ENCODE results near the gene GZMH.
"Not testable (repeated sequence)": the region's sequence is repeated elsewhere in the genome, so short reads cannot be mapped to it uniquely, and the experiment has no call there.

The GZMH gene, protein sequence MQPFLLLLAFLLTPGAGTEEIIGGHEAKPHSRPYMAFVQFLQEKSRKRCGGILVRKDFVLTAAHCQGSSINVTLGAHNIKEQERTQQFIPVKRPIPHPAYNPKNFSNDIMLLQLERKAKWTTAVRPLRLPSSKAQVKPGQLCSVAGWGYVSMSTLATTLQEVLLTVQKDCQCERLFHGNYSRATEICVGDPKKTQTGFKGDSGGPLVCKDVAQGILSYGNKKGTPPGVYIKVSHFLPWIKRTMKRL

DNA sequence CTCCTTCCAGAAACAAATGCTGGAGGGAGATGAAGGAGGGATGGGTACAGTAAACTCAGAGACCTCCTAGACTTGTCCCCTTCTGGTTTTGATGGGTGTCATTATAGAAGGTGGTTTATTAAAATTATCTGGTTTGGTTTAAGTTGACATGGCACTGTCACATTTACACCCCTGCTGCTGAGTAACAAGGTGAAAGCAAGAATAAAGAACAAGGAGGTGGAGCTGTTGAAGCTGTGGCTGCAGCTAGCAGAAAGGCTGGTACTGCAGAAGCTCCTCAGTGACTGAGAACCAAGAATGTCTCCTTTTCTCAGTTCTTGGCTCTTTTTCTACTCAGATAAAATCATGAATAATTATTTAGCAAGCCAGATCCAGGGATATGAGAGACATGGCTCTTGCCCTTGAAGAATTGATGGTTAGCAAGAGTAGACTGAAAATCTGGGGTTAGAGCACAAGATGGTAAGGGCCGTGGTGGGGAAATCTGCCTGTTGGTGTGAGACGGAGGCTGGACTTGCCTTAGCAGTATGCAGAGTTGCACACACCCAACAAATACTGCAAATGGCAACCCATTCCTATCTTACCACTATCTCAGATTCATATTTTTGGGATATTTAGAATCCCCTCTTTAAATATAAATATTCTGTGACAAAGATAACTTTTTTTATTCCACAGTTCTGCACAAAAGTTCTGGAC, at the start of gene GZMH:
Gene GZMH, minus strand, starts transcription at position 31 of the 690 bp plus-strand sequence. CDS start 72 bp downstream, outside the sequence.
- Histone ChIP-seq H3K27ac (ENCODE audit: low read depth, low read length) (no peak within 1 kb of the TSS), H3K9me3 (ENCODE audit: control insufficient read depth, insufficient read depth, low read length) (no peaks in the 10 kb centered on the region), H3K4me1 (ENCODE audit: control insufficient read depth, insufficient read depth, low read length) (no peaks in the 10 kb centered on the region), H3K36me3 (ENCODE audit: control insufficient read depth, insufficient read depth, low read length) (no peaks in the 10 kb centered on the region), H3K27me3 (ENCODE audit: control insufficient read depth, insufficient read depth, low read length) (no peaks in the 10 kb centered on the region), H3K4me3 (ENCODE audit: low read depth, low read length) (no peak within 1 kb of the TSS), H3K9ac (ENCODE audit: low read depth, low read length) (no peak within 1 kb of the TSS)

DNA sequence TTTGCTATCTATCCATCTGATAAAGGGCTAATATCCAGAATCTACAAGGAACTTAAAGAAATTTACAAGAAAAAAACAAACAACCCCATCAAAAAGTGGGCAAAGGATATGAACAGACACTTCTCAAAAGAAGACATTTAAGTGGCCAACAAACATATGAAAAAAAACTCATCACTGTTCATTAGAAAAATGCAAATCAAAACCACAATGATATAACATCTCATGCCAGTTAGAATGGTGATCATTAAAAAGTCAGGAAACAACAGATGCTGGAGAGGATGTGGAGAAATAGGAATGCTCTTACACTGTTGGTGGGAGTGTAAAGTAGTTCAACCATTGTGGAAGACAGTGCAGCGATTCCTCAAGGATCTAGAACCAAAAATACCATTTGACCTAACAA, 38.9 kb upstream of the GZMH start:
- not testable (repeated sequence) for H3K36me3 ChIP-seq (ENCODE audit: control insufficient read depth, insufficient read depth, low read length); H3K27me3 ChIP-seq (ENCODE audit: control insufficient read depth, insufficient read depth, low read length); H3K27ac ChIP-seq (ENCODE audit: low read depth, low read length); H3K9me3 ChIP-seq (ENCODE audit: control insufficient read depth, insufficient read depth, low read length); H3K4me1 ChIP-seq (ENCODE audit: control insufficient read depth, insufficient read depth, low read length); H3K4me3 ChIP-seq (ENCODE audit: low read depth, low read length); H3K9ac ChIP-seq (ENCODE audit: low read depth, low read length)

DNA sequence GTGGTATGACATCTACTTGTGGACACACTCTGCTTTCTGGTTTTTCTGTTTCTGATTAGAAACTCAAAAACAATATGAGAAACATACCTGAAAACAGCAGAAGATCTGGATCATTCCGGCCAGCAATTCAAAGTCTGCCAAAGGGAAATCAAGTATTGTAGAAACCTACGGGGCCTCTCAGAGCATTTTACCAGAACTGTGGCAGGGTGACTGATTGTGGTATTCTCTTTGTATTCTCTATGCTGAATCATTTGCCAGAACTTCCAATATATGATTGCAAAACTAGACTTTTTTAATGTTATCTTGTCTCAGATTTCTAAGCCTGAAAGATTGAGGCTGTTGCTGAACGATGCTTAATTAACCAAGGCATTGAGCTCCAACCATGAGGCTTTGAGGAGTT, 30.4 kb upstream of the GZMH start:
- no peak overlapping the region for H3K9ac ChIP-seq (ENCODE audit: low read depth, low read length)
- no peak overlapping the region for H3K4me3 ChIP-seq (ENCODE audit: low read depth, low read length)
- H3K4me1 ChIP-seq (ENCODE audit: control insufficient read depth, insufficient read depth, low read length): no peaks in the 10 kb centered on the region
- H3K9me3 ChIP-seq (ENCODE audit: control insufficient read depth, insufficient read depth, low read length): no peaks in the 10 kb centered on the region
- no peak overlapping the region for H3K27ac ChIP-seq (ENCODE audit: low read depth, low read length)
- no peaks in the 10 kb centered on the region for H3K27me3 ChIP-seq (ENCODE audit: control insufficient read depth, insufficient read depth, low read length)
- no peaks in the 10 kb centered on the region for H3K36me3 ChIP-seq (ENCODE audit: control insufficient read depth, insufficient read depth, low read length)

DNA sequence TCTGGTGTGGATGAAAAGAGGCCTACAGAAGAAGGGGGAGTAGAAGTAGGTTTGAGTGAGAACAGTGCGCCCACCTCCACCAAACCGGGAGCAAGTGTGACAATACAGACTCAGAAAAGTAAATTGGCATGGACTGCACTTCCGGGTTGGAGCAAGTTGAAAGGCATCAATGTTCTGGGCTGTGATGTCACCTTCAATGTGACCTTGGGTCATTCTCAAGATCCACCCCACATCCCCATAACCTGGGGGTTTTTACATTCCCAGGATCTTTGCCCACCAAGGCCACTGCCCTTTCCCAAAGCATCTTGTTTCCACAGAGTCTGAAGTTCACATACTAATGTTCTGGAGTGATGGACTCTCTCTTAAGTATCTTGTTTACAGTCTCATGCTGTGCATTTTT, 29.8 kb upstream of the GZMH start:
- no peaks in the 10 kb centered on the region for H3K27me3 ChIP-seq (ENCODE audit: control insufficient read depth, insufficient read depth, low read length)
- H3K9me3 ChIP-seq (ENCODE audit: control insufficient read depth, insufficient read depth, low read length): no peaks in the 10 kb centered on the region
- H3K27ac ChIP-seq (ENCODE audit: low read depth, low read length): no peak overlapping the region
- H3K36me3 ChIP-seq (ENCODE audit: control insufficient read depth, insufficient read depth, low read length): no peaks in the 10 kb centered on the region
- H3K9ac ChIP-seq (ENCODE audit: low read depth, low read length): no peak overlapping the region
- H3K4me1 ChIP-seq (ENCODE audit: control insufficient read depth, insufficient read depth, low read length): no peaks in the 10 kb centered on the region
- no peak overlapping the region for H3K4me3 ChIP-seq (ENCODE audit: low read depth, low read length)

DNA sequence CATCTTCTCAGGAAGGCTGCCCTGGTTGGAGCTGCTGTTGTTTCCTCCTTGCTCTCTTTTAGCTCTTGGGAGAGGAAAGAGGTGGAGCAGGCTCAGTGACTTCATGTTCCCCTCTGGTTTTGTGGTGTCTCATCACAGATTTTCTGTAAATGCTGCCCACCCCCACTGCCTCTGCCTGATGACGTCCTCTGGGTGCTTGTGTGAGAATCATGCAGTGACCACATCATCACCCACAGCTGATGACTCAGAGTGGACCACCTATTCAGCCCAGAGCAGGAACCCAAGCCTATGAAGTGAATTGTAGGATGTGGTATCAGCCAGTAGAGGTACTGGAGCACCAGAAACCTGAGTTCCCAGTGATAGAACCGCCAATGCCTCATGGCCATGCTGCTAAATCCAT, 24.7 kb upstream of the GZMH start, which contains the start of gene GZMB:
Gene GZMB, minus strand, starts transcription at position 33 of the 400 bp plus-strand sequence. Its CDS starts 30 bp downstream, at position 3.
- H3K9ac ChIP-seq (ENCODE audit: low read depth, low read length): no peak within 1 kb of the TSS
- H3K27ac ChIP-seq (ENCODE audit: low read depth, low read length): no peak within 1 kb of the TSS
- no peak within 1 kb of the TSS for H3K4me3 ChIP-seq (ENCODE audit: low read depth, low read length)
- no peaks in the 10 kb centered on the region for H3K27me3 ChIP-seq (ENCODE audit: control insufficient read depth, insufficient read depth, low read length)
- no peaks in the 10 kb centered on the region for H3K9me3 ChIP-seq (ENCODE audit: control insufficient read depth, insufficient read depth, low read length)
- H3K36me3 ChIP-seq (ENCODE audit: control insufficient read depth, insufficient read depth, low read length): no peaks in the 10 kb centered on the region
- H3K4me1 ChIP-seq (ENCODE audit: control insufficient read depth, insufficient read depth, low read length): no peaks in the 10 kb centered on the region

DNA sequence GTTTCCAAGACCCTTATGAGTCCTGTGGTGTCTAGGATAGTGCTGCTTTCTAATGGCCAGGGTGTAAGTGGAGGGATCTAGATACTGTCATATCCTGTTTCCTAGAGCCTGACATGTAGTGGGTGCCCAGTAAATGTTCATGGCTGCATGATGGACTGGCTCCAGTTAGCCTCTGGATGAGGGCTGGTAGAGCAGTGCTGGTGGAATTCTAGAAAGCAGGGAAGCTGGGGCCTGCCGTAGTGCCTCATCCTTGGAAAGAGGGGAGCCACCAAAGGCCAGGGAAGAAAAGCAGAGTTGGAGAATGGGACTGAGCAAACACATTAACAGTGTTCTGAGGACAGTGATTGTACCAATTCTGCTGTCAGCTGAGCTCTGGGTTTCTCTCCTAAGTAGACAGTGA, 23.9 kb upstream of the GZMH start:
- Histone ChIP-seq H3K9me3 (ENCODE audit: control insufficient read depth, insufficient read depth, low read length) (no peaks in the 10 kb centered on the region), H3K27ac (ENCODE audit: low read depth, low read length) (no peak overlapping the region), H3K9ac (ENCODE audit: low read depth, low read length) (no peak overlapping the region), H3K36me3 (ENCODE audit: control insufficient read depth, insufficient read depth, low read length) (no peaks in the 10 kb centered on the region), H3K4me3 (ENCODE audit: low read depth, low read length) (no peak overlapping the region), H3K27me3 (ENCODE audit: control insufficient read depth, insufficient read depth, low read length) (no peaks in the 10 kb centered on the region), H3K4me1 (ENCODE audit: control insufficient read depth, insufficient read depth, low read length) (no peaks in the 10 kb centered on the region)

DNA sequence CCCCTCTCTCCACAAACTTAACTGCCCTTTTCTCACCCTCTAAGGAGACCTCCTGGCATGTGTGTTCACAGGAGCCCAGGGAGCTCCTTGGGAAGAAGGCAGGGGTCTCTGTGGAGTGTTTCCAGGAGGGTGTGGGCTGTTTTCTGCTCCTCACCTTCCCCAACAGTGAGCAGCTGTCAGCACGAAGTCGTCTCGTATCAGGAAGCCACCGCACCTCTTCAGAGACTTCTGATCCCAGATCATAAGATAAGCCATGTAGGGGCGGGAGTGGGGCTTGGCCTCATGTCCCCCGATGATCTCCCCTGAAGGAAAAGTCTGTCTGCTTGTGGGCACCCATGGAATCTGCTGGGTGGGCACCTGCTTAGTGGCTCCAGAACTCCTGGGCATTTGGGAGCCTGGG, 23.3 kb upstream of the GZMH start:
- no peaks in the 10 kb centered on the region for H3K27me3 ChIP-seq (ENCODE audit: control insufficient read depth, insufficient read depth, low read length)
- no peak overlapping the region for H3K27ac ChIP-seq (ENCODE audit: low read depth, low read length)
- H3K4me3 ChIP-seq (ENCODE audit: low read depth, low read length): no peak overlapping the region
- no peaks in the 10 kb centered on the region for H3K4me1 ChIP-seq (ENCODE audit: control insufficient read depth, insufficient read depth, low read length)
- no peaks in the 10 kb centered on the region for H3K9me3 ChIP-seq (ENCODE audit: control insufficient read depth, insufficient read depth, low read length)
- H3K9ac ChIP-seq (ENCODE audit: low read depth, low read length): no peak overlapping the region
- H3K36me3 ChIP-seq (ENCODE audit: control insufficient read depth, insufficient read depth, low read length): no peaks in the 10 kb centered on the region

DNA sequence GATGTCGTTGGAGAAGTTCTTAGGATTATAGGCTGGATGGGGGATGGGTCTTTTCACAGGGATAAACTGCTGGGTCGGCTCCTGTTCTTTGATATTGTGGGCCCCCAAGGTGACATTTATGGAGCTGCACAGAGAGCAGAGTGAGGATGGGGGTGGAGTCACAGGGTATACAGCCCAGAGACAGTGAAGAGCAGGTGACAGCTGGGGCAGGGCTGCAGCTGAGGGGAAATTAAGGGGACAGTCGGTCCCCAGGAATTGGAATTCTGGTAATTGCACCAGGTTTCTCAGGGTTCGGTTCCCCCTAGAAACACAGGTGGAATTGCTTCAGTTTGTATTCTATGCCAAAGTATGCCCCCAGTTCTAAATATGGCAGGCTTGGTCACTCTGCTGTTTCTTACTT, 22.9 kb upstream of the GZMH start:
- Histone ChIP-seq H3K36me3 (ENCODE audit: control insufficient read depth, insufficient read depth, low read length) (no peaks in the 10 kb centered on the region), H3K9ac (ENCODE audit: low read depth, low read length) (no peak overlapping the region), H3K9me3 (ENCODE audit: control insufficient read depth, insufficient read depth, low read length) (no peaks in the 10 kb centered on the region), H3K27me3 (ENCODE audit: control insufficient read depth, insufficient read depth, low read length) (no peaks in the 10 kb centered on the region), H3K4me3 (ENCODE audit: low read depth, low read length) (no peak overlapping the region), H3K27ac (ENCODE audit: low read depth, low read length) (no peak overlapping the region), H3K4me1 (ENCODE audit: control insufficient read depth, insufficient read depth, low read length) (no peaks in the 10 kb centered on the region)

DNA sequence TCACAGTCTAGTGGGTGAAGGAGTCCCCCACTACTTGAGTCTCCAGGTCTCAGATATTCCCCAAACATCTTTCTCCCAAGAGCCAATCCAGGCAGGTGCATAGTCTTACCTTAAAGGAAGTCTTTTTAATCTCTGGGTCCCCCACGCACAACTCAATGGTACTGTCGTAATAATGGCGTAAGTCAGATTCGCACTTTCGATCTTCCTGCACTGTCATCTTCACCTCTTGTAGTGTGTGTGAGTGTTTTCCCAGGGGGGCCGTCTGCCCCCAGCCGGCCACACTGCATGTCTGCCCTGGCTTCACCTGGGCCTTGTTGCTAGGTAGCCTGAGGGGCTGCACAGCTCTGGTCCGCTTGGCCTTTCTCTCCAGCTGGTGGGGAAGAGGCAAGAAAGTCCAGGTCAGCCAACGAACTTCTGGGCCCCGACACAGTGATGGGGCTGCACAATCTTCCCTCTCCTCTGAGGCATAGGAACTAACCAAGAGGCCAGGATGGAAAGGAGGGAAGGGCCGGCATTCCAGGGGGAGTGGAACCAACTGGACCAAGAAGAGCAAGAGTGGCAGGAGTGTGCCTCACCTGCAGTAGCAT, 22.4 kb upstream of the GZMH start:
- Histone ChIP-seq H3K4me1 (ENCODE audit: control insufficient read depth, insufficient read depth, low read length) (no peaks in the 10 kb centered on the region), H3K9me3 (ENCODE audit: control insufficient read depth, insufficient read depth, low read length) (no peaks in the 10 kb centered on the region), H3K4me3 (ENCODE audit: low read depth, low read length) (no peak overlapping the region), H3K27ac (ENCODE audit: low read depth, low read length) (no peak overlapping the region), H3K36me3 (ENCODE audit: control insufficient read depth, insufficient read depth, low read length) (no peaks in the 10 kb centered on the region), H3K9ac (ENCODE audit: low read depth, low read length) (no peak overlapping the region), H3K27me3 (ENCODE audit: control insufficient read depth, insufficient read depth, low read length) (no peaks in the 10 kb centered on the region)

DNA sequence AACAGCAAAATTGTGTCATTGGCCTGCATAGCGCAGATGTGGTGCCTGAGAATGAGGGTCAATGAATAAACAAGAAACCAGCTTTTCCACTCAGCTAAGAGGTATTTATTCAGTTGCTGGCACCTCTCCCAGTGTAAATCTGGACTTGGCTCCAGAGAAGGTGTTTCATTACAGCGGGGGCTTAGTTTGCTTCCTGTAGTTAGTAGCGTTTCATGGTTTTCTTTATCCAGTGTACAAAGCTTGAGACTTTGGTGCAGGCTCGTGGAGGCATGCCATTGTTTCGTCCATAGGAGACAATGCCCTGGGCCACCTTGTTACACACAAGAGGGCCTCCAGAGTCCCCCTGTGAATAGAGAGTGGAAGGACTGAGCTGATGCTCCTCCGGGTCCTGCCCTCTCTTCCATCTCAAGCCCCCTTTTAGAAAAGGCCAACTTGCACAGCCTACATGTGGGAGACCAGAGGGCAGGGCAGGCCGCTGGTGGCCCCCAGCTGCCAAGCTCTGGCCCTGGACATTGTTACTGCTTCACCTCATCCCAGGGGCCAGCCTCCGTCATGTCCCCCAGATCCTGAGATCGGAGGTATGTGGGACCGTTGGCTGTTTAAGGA, 21.5 kb upstream of the GZMH start:
- H3K27me3 ChIP-seq (ENCODE audit: control insufficient read depth, insufficient read depth, low read length): no peaks in the 10 kb centered on the region
- no peak overlapping the region for H3K9ac ChIP-seq (ENCODE audit: low read depth, low read length)
- H3K9me3 ChIP-seq (ENCODE audit: control insufficient read depth, insufficient read depth, low read length): no peaks in the 10 kb centered on the region
- H3K4me3 ChIP-seq (ENCODE audit: low read depth, low read length): no peak overlapping the region
- no peaks in the 10 kb centered on the region for H3K4me1 ChIP-seq (ENCODE audit: control insufficient read depth, insufficient read depth, low read length)
- H3K27ac ChIP-seq (ENCODE audit: low read depth, low read length): no peak overlapping the region
- H3K36me3 ChIP-seq (ENCODE audit: control insufficient read depth, insufficient read depth, low read length): no peaks in the 10 kb centered on the region

All from HUES48 (cell line).